Smooth muscle cell (in vitro differentiated cells): ENCODE results near the gene CLEC7A. TPM values are rescaled to one million over a fixed set of nuclear protein-coding genes. Genes with fewer than 3 reads are reported as not detected.

Experiments used
- DNase-seq: peaks from one replicate; lab custom pipeline; 2025; ENCODE audit not compliant: unreplicated experiment; lab: John Stamatoyannopoulos, UW
- H2AFZ ChIP-seq: fragments of 200-600 bp; sonication (generic); 2 replicates; pipeline ENCODE4 v1.6.0; 2016; ENCODE audit warnings: antibody characterized with exemption, low read depth, mild to moderate bottlenecking
- H3F3A ChIP-seq: fragments of 200-600 bp; sonication (generic); 2 replicates; pipeline ENCODE4 v1.6.0; 2017; ENCODE audit warnings: antibody characterized with exemption, low read depth
- H3K27ac ChIP-seq: fragments of 200-600 bp; sonication (generic); 2 replicates; pipeline ENCODE4 v1.5.1; 2016; ENCODE audit warnings: low read depth, mild to moderate bottlenecking
- H3K27me3 ChIP-seq: fragments of 200-600 bp; sonication (generic); 2 replicates; pipeline ENCODE4 v1.6.1; 2016; ENCODE audit warnings: low read depth, mild to moderate bottlenecking
- H3K36me3 ChIP-seq: fragments of 200-600 bp; sonication (generic); 2 replicates; pipeline ENCODE4 v1.5.1; 2016; ENCODE audit warnings: low read depth
- H3K4me1 ChIP-seq: fragments of 200-600 bp; sonication (generic); 2 replicates; pipeline ENCODE4 v1.5.1; 2016; ENCODE audit warnings: low read depth
- H3K4me2 ChIP-seq: fragments of 200-600 bp; sonication (generic); 2 replicates; pipeline ENCODE4 v1.6.0; 2016; ENCODE audit warnings: mild to moderate bottlenecking
- H3K4me3 ChIP-seq: fragments of 200-600 bp; sonication (generic); 2 replicates; pipeline ENCODE4 v1.5.1; 2016; ENCODE audit warnings: mild to moderate bottlenecking
- H3K79me2 ChIP-seq: fragments of 200-600 bp; sonication (generic); 2 replicates; pipeline ENCODE4 v1.6.0; 2016; ENCODE audit warnings: low read depth, mild to moderate bottlenecking
- H3K9ac ChIP-seq: fragments of 200-600 bp; sonication (generic); 2 replicates; pipeline ENCODE4 v1.6.0; 2016; ENCODE audit warnings: low read depth
- H3K9me3 ChIP-seq: fragments of 200-600 bp; sonication (generic); replicated peaks from 2 replicates; pipeline ENCODE4 v1.5.1; 2016; ENCODE audit warnings: low read depth
- H4K20me1 ChIP-seq: fragments of 200-600 bp; sonication (generic); 2 replicates; pipeline ENCODE4 v1.6.0; 2016; ENCODE audit warnings: low read depth
- CTCF ChIP-seq: fragments of 200-600 bp; sonication (generic); IDR thresholded peaks from 2 replicates; pipeline ENCODE4 v1.5.1; 2017; ENCODE audit warnings: borderline replicate concordance, mild to moderate bottlenecking, antibody characterized with exemption; ENCODE audit not compliant: insufficient read depth, poor library complexity, severe bottlenecking
- WGBS: methylation state at CpG from one replicate; pipeline ENCODE4 v1.1.7; 2016; ENCODE audit warnings: low lambda C conversion rate; 5-methylcytosine and 5-hydroxymethylcytosine counted together
- polyA plus RNA-seq: library from polyadenylated mRNA; unstranded; fragments of >200 nt; fragmentation: Nextera tagmentation; extraction: Ambion mirVana; gene quantifications from 2 replicates; pipeline ENCODE4 v1.2.1, GENCODE V29; 2016
- total RNA-seq: library from RNA; depleted of rRNA; stranded (reverse); fragments of >200 nt; gene quantifications from 2 replicates; pipeline ENCODE4 v1.2.3, GENCODE V29; 2014

Gene CLEC7A
- total and polyA plus RNA-seq, 2 experiments from 2014 or later: 0.27 TPM; not detected in 1

GRCh38 chr12:10101042-10101579 is 28.9 kb downstream of the CLEC7A start:
- Histone ChIP-seq H3K27ac (no peak overlapping the region), H3K4me2 (peak overlapping the region; percentile 37), H3K9ac (no peak overlapping the region), H3F3A (peaks cover 7% of the 10 kb centered on the region), H3K79me2 (no peaks in the 10 kb centered on the region), H3K27me3 (no peaks in the 10 kb centered on the region), H3K9me3 (no peaks in the 10 kb centered on the region), H3K4me3 (no peak overlapping the region), H2AFZ (peak overlapping the region; percentile 9), H4K20me1 (no peaks in the 10 kb centered on the region), H3K36me3 (no peaks in the 10 kb centered on the region), H3K4me1 (no peaks in the 10 kb centered on the region)
- WGBS: 27% methylated on average over 5 of the region's 5 CpGs
- peak; percentile 5 for DNase-seq
- TF ChIP-seq CTCF: no peak

DNA sequence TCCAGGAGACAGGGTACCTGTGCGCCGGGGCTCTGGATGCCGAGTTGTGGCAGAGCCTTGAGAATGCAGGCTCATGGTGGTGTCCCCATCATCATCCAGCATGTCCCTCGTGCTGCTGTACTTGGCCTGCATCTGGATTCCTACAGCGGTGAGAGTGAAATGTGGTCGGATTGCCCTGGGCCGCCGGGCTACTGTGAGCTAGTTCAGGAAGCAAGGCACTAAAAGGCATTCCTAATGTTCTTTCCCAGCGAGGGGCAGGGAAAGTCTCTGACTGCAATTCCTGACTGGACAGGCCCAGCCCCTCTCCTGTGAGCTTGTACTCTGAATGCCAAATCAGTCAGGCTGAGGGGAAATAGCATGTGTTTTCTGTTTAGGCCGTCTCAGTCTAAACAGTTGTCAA is 31.2 kb downstream of the CLEC7A start, which contains the start of gene CLEC1A:
Gene CLEC1A, minus strand, starts transcription at position 195 of the 400 bp plus-strand sequence. Its CDS starts 63 bp downstream, at position 132.
- Histone ChIP-seq H3F3A (peaks cover 7% of the 10 kb centered on the region), H3K9ac (no peak within 1 kb of the TSS), H3K27me3 (no peaks in the 10 kb centered on the region), H4K20me1 (no peaks in the 10 kb centered on the region), H3K4me2 (no peak within 1 kb of the TSS), H3K36me3 (no peaks in the 10 kb centered on the region), H2AFZ (peak within 1 kb of the TSS; percentile 70), H3K27ac (no peak within 1 kb of the TSS), H3K4me1 (no peaks in the 10 kb centered on the region), H3K9me3 (no peaks in the 10 kb centered on the region), H3K4me3 (no peak within 1 kb of the TSS), H3K79me2 (no peaks in the 10 kb centered on the region)
- no peak for DNase-seq
- 52% methylated on average over 10 of the region's 10 CpGs for WGBS
- no peak for TF ChIP-seq CTCF

DNA sequence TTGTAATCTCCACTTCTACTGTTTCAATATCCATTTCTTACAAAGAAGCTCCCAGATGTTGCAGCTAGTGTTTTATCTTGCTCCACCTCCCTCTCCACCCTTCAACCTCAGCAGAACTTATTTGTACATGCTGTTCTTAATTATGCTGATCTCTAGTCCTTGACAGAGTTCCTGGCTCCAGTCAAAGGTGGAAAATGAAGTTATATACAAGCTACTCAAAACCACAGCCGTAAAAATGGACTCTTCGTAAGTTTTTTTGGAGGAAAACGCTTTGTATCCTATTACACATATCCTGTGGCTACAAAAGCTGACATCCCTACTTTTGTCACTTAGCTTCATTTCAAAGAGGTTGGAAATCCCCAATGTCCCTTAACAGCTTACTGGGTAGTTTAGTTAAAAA is 32.5 kb downstream of the CLEC7A start:
- Histone ChIP-seq H3K27me3 (no peaks in the 10 kb centered on the region), H3K9me3 (no peaks in the 10 kb centered on the region), H3K36me3 (no peaks in the 10 kb centered on the region), H3K4me1 (no peaks in the 10 kb centered on the region), H3K79me2 (no peaks in the 10 kb centered on the region), H3F3A (peaks cover 7% of the 10 kb centered on the region), H3K27ac (no peak overlapping the region), H3K4me2 (no peak overlapping the region), H3K4me3 (no peak overlapping the region), H2AFZ (peak overlapping the region; percentile 36), H4K20me1 (no peaks in the 10 kb centered on the region), H3K9ac (no peak overlapping the region)
- no peak for DNase-seq
- 46% methylated on average over 3 of the region's 3 CpGs for WGBS
- no peak for TF ChIP-seq CTCF

DNA sequence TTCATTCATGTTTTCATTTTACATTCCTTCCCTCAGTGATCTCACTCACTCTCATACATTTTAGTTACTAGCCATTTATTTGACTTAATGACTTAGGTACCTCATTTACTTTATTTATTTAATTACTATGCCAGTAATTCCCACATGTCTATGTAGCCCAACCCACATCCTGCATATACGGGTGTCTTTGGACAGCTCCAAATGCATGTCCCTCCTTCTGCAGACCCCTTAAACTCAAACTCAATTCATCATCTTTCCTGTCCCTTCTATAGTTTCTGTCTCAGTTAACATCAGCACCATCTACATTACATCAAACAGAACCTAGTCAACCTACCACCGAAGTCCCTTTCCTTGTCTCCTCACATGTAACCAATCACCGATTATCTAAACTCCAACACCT is 34.0 kb downstream of the CLEC7A start:
- WGBS: 97% methylated on average over 3 of the region's 3 CpGs
- TF ChIP-seq CTCF: no peak

More for the DNA sequence above, 34.0 kb downstream of the CLEC7A start:
- no peaks in the 10 kb centered on the region for H3K27me3 ChIP-seq
- H3K4me3 ChIP-seq: no peak overlapping the region
- H3K4me1 ChIP-seq: no peaks in the 10 kb centered on the region
- H2AFZ ChIP-seq: no peak overlapping the region
- no peaks in the 10 kb centered on the region for H3K36me3 ChIP-seq
- no peak overlapping the region for H3K27ac ChIP-seq
- no peaks in the 10 kb centered on the region for H3K9me3 ChIP-seq
- H3F3A ChIP-seq: no peaks in the 10 kb centered on the region
- no peak overlapping the region for H3K9ac ChIP-seq
- H3K4me2 ChIP-seq: no peak overlapping the region
- DNase-seq: no peak
- H4K20me1 ChIP-seq: no peaks in the 10 kb centered on the region
- no peaks in the 10 kb centered on the region for H3K79me2 ChIP-seq
